Neural cell (in vitro differentiated cells): ENCODE data around the gene RAD51B. TPM values are rescaled to one million over a fixed set of nuclear protein-coding genes. Genes with fewer than 3 reads are reported as not detected.

Experiments
- H2AFZ ChIP-seq: fragments of 200-600, 300-800 bp; sonication (generic), shearing (Covaris generic); 2 replicates; pipeline ENCODE4 v1.6.0; 2014; ENCODE audit warnings: low read depth, mild to moderate bottlenecking, antibody characterized with exemption, low read length, moderate library complexity
- H3F3A ChIP-seq: fragments of 200-600 bp; shearing (Covaris generic); 2 replicates; pipeline ENCODE4 v1.6.1; 2016; ENCODE audit warnings: mild to moderate bottlenecking, moderate library complexity, mixed read lengths, antibody characterized with exemption, low read length; ENCODE audit not compliant: insufficient read depth, poor library complexity, severe bottlenecking
- H3K27ac ChIP-seq: fragments of 200-600, 300-800 bp; sonication (generic), shearing (Covaris generic); 2 replicates; pipeline ENCODE4 v1.5.1; 2014; ENCODE audit warnings: mild to moderate bottlenecking, low read length, moderate library complexity
- H3K27me3 ChIP-seq: fragments of 300-800, 200-600 bp; sonication (generic), shearing (Covaris generic); 2 replicates; pipeline ENCODE4 v1.6.0; 2014; ENCODE audit warnings: mild to moderate bottlenecking, low read depth, low read length, moderate library complexity; ENCODE audit not compliant: insufficient read depth
- H3K36me3 ChIP-seq: fragments of 300-800, 200-600 bp; sonication (generic), shearing (Covaris generic); 2 replicates; pipeline ENCODE4 v1.5.1; 2014; ENCODE audit warnings: mild to moderate bottlenecking, antibody characterized with exemption, low read length, moderate library complexity; ENCODE audit not compliant: insufficient read depth
- H3K4me2 ChIP-seq: fragments of 300-800, 200-600 bp; sonication (generic), shearing (Covaris generic); 2 replicates; pipeline ENCODE4 v1.6.0; 2014; ENCODE audit warnings: mild to moderate bottlenecking, low read length
- H3K4me3 ChIP-seq: fragments of 300-800, 200-600 bp; sonication (generic), shearing (Covaris generic); 2 replicates; pipeline ENCODE4 v1.5.1; 2014; ENCODE audit warnings: mild to moderate bottlenecking, low read length, moderate library complexity
- H3K79me2 ChIP-seq: fragments of 200-600 bp; shearing (Covaris generic); replicated peaks from 2 replicates; pipeline ENCODE4 v1.6.0; 2014; ENCODE audit warnings: mild to moderate bottlenecking, low read length, moderate library complexity; ENCODE audit not compliant: insufficient read depth
- H3K9ac ChIP-seq: fragments of 300-800, 200-600 bp; sonication (generic), shearing (Covaris generic); 2 replicates; pipeline ENCODE4 v1.6.1; 2016; ENCODE audit warnings: mild to moderate bottlenecking, low read length, mixed read lengths
- H3K9me2 ChIP-seq: fragments of 200-600 bp; shearing (Covaris generic); 2 replicates; pipeline ENCODE4 v1.6.1; 2016; ENCODE audit warnings: mild to moderate bottlenecking, low read length, mixed read lengths; ENCODE audit not compliant: insufficient read depth
- H3K9me3 ChIP-seq: fragments of 200-600, 300-800 bp; sonication (generic), shearing (Covaris generic); 2 replicates; pipeline ENCODE4 v1.6.1; 2016; ENCODE audit warnings: mild to moderate bottlenecking, mixed run types, low read length, moderate library complexity, mixed read lengths
- H4K20me1 ChIP-seq: fragments of 200-600 bp; shearing (Covaris generic); 2 replicates; pipeline ENCODE4 v1.6.1; 2016; ENCODE audit warnings: mild to moderate bottlenecking, mixed run types; ENCODE audit not compliant: insufficient read depth
- EP300 ChIP-seq: fragments of 450-650 bp; conservative IDR thresholded peaks from 2 replicates; pipeline ENCODE4 v1.6.1; 2014; ENCODE audit warnings: antibody characterized with exemption, mild to moderate bottlenecking, moderate library complexity; ENCODE audit not compliant: poor library complexity, severe bottlenecking
- EZH2 ChIP-seq: fragments of 200-600, 300-800 bp; shearing (Covaris generic), sonication (generic); IDR thresholded peaks from 2 replicates; pipeline ENCODE4 v1.6.1; 2014; ENCODE audit warnings: antibody characterized with exemption, low read length, borderline replicate concordance, mild to moderate bottlenecking; ENCODE audit not compliant: insufficient read depth, poor library complexity, severe bottlenecking
- MXI1 ChIP-seq: fragments of 450-650 bp; conservative IDR thresholded peaks from 2 replicates; pipeline ENCODE4 v1.6.1; 2014; ENCODE audit warnings: antibody characterized with exemption, mild to moderate bottlenecking; ENCODE audit not compliant: poor library complexity, severe bottlenecking
- POLR2AphosphoS5 ChIP-seq: IDR thresholded peaks from 2 replicates; pipeline ENCODE4 v1.6.1; 2012
- RAD21 ChIP-seq: fragments of 450-650 bp; conservative IDR thresholded peaks from 2 replicates; pipeline ENCODE4 v1.6.1; 2014; ENCODE audit warnings: antibody characterized with exemption, mild to moderate bottlenecking, moderate library complexity
- SMC3 ChIP-seq: fragments of 450-650 bp; conservative IDR thresholded peaks from 2 replicates; pipeline ENCODE4 v1.6.1; 2014; ENCODE audit warnings: antibody characterized with exemption, mild to moderate bottlenecking, moderate library complexity; ENCODE audit not compliant: poor library complexity
- TAF1 ChIP-seq: IDR thresholded peaks from 2 replicates; pipeline ENCODE4 v1.6.1; 2012; ENCODE audit warnings: low read depth
- polyA plus RNA-seq: library from polyadenylated mRNA; depleted of rRNA; stranded (reverse); fragments of >200 nt; gene quantifications from 2 replicates; pipeline ENCODE4 v1.2.3, GENCODE V29; 2014
- TF ChIP-seq, protein P1 (sequence below): IDR thresholded peaks from 2 replicates; pipeline ENCODE4 v1.6.1; 2012; ENCODE audit warnings: borderline replicate concordance
- TF ChIP-seq, protein P2 (sequence below): fragments of 450-650 bp; IDR thresholded peaks from 2 replicates; pipeline ENCODE4 v1.5.1; 2014; ENCODE audit warnings: antibody characterized with exemption, mild to moderate bottlenecking, moderate library complexity; ENCODE audit not compliant: poor library complexity, severe bottlenecking

The RAD51B gene
- polyA plus RNA-seq, 1 donor from 2014 or later: 3.1 TPM

DNA sequence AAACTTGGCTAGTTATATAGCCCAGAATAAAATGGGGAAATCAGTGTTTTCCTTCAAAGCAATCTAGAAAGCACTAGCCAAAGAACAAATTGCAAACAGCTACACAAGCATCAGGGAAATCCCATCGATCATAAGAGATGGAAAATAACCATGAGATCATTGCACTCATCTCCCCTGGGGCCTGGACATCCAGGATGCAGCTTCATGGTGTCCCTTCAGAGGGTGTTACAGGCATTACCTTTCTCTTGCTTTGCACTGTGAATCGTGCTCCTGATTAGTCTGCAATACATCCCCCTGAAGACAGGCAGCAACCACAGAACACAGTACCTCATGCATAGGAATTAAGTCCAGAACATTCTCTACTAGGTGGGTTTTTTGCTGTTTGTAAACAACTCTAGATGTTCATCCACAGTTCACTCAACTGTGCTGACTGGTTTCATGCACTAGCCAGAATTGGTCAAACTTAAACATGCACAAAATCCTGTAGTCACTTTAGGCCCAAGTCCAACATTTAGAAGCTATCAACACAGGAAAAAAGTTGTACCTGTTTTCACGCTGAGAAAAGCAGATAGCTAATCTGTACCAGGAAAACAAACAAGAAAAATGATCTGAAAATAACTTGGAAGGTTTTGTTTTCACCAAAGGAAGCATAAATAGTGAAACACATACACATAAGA is 853.2 kb downstream of the RAD51B start:
- Histone ChIP-seq H3K79me2 (no peaks in the 10 kb centered on the region), H3F3A (no peaks in the 10 kb centered on the region), H3K27ac (no peak overlapping the region), H3K36me3 (no peaks in the 10 kb centered on the region), H3K9ac (no peak overlapping the region), H3K9me2 (no peaks in the 10 kb centered on the region), H3K4me3 (no peak overlapping the region), H3K9me3 (no peaks in the 10 kb centered on the region), H3K27me3 (no peaks in the 10 kb centered on the region), H3K4me2 (no peak overlapping the region), H4K20me1 (no peaks in the 10 kb centered on the region), H2AFZ (no peak overlapping the region)
- TF ChIP-seq TAF1 (no peak), EZH2 (no peak)
- TF ChIP-seq, protein P1, sequence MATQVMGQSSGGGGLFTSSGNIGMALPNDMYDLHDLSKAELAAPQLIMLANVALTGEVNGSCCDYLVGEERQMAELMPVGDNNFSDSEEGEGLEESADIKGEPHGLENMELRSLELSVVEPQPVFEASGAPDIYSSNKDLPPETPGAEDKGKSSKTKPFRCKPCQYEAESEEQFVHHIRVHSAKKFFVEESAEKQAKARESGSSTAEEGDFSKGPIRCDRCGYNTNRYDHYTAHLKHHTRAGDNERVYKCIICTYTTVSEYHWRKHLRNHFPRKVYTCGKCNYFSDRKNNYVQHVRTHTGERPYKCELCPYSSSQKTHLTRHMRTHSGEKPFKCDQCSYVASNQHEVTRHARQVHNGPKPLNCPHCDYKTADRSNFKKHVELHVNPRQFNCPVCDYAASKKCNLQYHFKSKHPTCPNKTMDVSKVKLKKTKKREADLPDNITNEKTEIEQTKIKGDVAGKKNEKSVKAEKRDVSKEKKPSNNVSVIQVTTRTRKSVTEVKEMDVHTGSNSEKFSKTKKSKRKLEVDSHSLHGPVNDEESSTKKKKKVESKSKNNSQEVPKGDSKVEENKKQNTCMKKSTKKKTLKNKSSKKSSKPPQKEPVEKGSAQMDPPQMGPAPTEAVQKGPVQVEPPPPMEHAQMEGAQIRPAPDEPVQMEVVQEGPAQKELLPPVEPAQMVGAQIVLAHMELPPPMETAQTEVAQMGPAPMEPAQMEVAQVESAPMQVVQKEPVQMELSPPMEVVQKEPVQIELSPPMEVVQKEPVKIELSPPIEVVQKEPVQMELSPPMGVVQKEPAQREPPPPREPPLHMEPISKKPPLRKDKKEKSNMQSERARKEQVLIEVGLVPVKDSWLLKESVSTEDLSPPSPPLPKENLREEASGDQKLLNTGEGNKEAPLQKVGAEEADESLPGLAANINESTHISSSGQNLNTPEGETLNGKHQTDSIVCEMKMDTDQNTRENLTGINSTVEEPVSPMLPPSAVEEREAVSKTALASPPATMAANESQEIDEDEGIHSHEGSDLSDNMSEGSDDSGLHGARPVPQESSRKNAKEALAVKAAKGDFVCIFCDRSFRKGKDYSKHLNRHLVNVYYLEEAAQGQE: no peak

DNA sequence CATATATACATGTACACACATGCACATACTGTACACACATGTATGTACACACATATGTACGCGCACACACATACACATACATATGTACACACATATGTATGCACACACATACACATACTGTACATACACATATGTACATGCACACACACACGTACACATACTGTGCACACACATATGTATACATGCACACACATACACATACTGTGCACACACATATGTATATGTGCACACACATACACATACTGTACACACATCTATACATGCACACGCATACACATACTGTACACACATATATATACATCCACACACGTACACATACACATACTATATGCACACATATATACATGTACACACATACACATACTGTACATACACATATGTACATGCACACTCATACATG is 853.9 kb downstream of the RAD51B start:
- Histone ChIP-seq H3K9me2 (no peaks in the 10 kb centered on the region), H3K79me2 (no peaks in the 10 kb centered on the region), H3K9me3 (no peaks in the 10 kb centered on the region), H4K20me1 (no peaks in the 10 kb centered on the region), H3K4me3 (no peak overlapping the region), H2AFZ (no peak overlapping the region), H3K27ac (no peak overlapping the region), H3K27me3 (no peaks in the 10 kb centered on the region), H3K9ac (no peak overlapping the region), H3K36me3 (no peaks in the 10 kb centered on the region), H3K4me2 (no peak overlapping the region), H3F3A (no peaks in the 10 kb centered on the region)
- TF ChIP-seq, protein P1: no peak
- TF ChIP-seq MXI1 (no peak), EZH2 (no peak), POLR2AphosphoS5 (no peak), TAF1 (no peak), SMC3 (no peak), RAD21 (no peak), EP300 (no peak)
- TF ChIP-seq, protein P2, sequence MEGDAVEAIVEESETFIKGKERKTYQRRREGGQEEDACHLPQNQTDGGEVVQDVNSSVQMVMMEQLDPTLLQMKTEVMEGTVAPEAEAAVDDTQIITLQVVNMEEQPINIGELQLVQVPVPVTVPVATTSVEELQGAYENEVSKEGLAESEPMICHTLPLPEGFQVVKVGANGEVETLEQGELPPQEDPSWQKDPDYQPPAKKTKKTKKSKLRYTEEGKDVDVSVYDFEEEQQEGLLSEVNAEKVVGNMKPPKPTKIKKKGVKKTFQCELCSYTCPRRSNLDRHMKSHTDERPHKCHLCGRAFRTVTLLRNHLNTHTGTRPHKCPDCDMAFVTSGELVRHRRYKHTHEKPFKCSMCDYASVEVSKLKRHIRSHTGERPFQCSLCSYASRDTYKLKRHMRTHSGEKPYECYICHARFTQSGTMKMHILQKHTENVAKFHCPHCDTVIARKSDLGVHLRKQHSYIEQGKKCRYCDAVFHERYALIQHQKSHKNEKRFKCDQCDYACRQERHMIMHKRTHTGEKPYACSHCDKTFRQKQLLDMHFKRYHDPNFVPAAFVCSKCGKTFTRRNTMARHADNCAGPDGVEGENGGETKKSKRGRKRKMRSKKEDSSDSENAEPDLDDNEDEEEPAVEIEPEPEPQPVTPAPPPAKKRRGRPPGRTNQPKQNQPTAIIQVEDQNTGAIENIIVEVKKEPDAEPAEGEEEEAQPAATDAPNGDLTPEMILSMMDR: no peak
